Upper lobe of left lung (tissue), 6 donors: ENCODE measurements around the gene UBQLN2. TPM values are rescaled to one million over a fixed set of nuclear protein-coding genes. Genes with fewer than 3 reads are reported as not detected.
"Not testable (repeated sequence)": the region's sequence is repeated elsewhere in the genome, so short reads cannot be mapped to it uniquely, and the experiment has no call there.

ENCODE experiments used
- ATAC-seq, 2 donors: fragments of 200-7000 bp; cut with Tn5 transposase; one replicate each; pipeline ENCODE4 v1.9.1; 2022; ENCODE audit warnings: mild to moderate bottlenecking in 2 of 2, moderate library complexity in 2 of 2; ENCODE audit not compliant: low FRiP score in 2 of 2
- DNase-seq, 2 donors: peaks; one replicate each; pipeline ENCODE4 v3.0.0-alpha.2; 2019 to 2020
- H3K27ac ChIP-seq, 4 donors: fragments of 200-600 bp; sonication (generic); one replicate each; pipeline ENCODE4 v1.5.1; 2016 to 2019
- H3K27me3 ChIP-seq, 4 donors: fragments of 200-600 bp; sonication (generic); one replicate each; pipeline ENCODE4 v1.5.1; 2017 to 2019
- H3K36me3 ChIP-seq, 4 donors: fragments of 200-600 bp; sonication (generic); one replicate each; pipeline ENCODE4 v1.5.1; 2016 to 2019
- H3K4me1 ChIP-seq, 4 donors: fragments of 200-600 bp; sonication (generic); one replicate each; pipeline ENCODE4 v1.5.1; 2018 to 2019
- H3K4me3 ChIP-seq, 4 donors: fragments of 200-600 bp; sonication (generic); one replicate each; pipeline ENCODE4 v1.5.1; 2017 to 2019; ENCODE audit warnings: mild to moderate bottlenecking in 2 of 4, moderate library complexity in 1 of 4
- H3K9me3 ChIP-seq, 4 donors: fragments of 200-600 bp; sonication (generic); one replicate each; pipeline ENCODE4 v1.5.1; 2018 to 2019
- CTCF ChIP-seq, 6 experiments: fragments of 450-650 bp in 4 of 6; fragments of 200-600 bp in 2 of 6; sonication (generic) in 2 of 6; IDR thresholded peaks; one replicate each; pipeline ENCODE4 v1.5.1; 2016 to 2019; ENCODE audit warnings: antibody characterized with exemption in 6 of 6
- EP300 ChIP-seq, 4 donors: sonication (generic); formaldehyde crosslinking; IDR thresholded peaks; one replicate each; pipeline ENCODE4 v1.5.1; 2017; ENCODE audit warnings: antibody characterized with exemption in 4 of 4, control low read depth in 2 of 4
- POLR2A ChIP-seq, 4 donors: fragments of 450-650 bp; IDR thresholded peaks; one replicate each; pipeline ENCODE4 v1.5.1; 2016 to 2017; ENCODE audit warnings: antibody characterized with exemption in 4 of 4, mild to moderate bottlenecking in 2 of 4
- POLR2AphosphoS5 ChIP-seq, 2 donors: sonication (generic); formaldehyde crosslinking; IDR thresholded peaks; one replicate each; pipeline ENCODE4 v1.5.1; 2017; ENCODE audit warnings: antibody characterized with exemption in 2 of 2
- WGBS, 2 donors: methylation state at CpG; one replicate each; pipeline ENCODE4 v1.1.5; 2017 to 2018; 5-methylcytosine and 5-hydroxymethylcytosine counted together
- total RNA-seq, 6 donors: library from RNA; depleted of rRNA in 4 of 6; stranded (reverse); fragments of >200 nt in 4 of 6; gene quantifications; one replicate each; pipeline versions ENCODE4 v1.1.0 to v1.2.1, GENCODE V29; 2016 to 2021
- donor health status: DM: no; HTN: no; CAD: no; lungs with moderate emphysema.
- donor health status: DM: no; HTN: yes; CAD: no; lungs with severe emphysema.

UBQLN2 gene
- total RNA-seq, 6 donors from 2014 or later, result 19.8 to 31.2 (median 27.0) TPM

- ATAC-seq (no peak), DNase-seq (no peak)
- Histone ChIP-seq H3K4me3 (no peak overlapping the region), H3K4me1 (peaks cover 0 to 12% (median 5%) of the 10 kb centered on the region in 4 donors), H3K27ac (no peak overlapping the region), H3K36me3 (no peaks in the 10 kb centered on the region), H3K27me3 (no peaks in the 10 kb centered on the region), H3K9me3 (no peaks in the 10 kb centered on the region)
- WGBS, 2 donors, result 62 to 95% methylated on average over 6 of the region's 6 CpGs
- TF ChIP-seq POLR2AphosphoS5 (IDR thresholded peaks at IDR 0.05), result no peak
Measured at GRCh38 chrX:56569378-56570057, 6.1 kb downstream of the UBQLN2 start.

- Histone ChIP-seq H3K27me3 (no peaks in the 10 kb centered on the region), H3K27ac (no peak overlapping the region), H3K36me3 (no peaks in the 10 kb centered on the region), H3K9me3 (no peaks in the 10 kb centered on the region), H3K4me3 (no peak overlapping the region), H3K4me1 (peaks cover 0 to 2% (median 0%) of the 10 kb centered on the region in 4 donors)
- ATAC-seq, result no peak
- 74 to 91% methylated on average over 4 of the region's 4 CpGs for WGBS, 2 donors
- no peak for DNase-seq
- no peak for TF ChIP-seq CTCF (IDR thresholded peaks at IDR 0.05)
- no peak for TF ChIP-seq POLR2A (IDR thresholded peaks at IDR 0.05)
- no peak for TF ChIP-seq POLR2AphosphoS5 (IDR thresholded peaks at IDR 0.05)
- TF ChIP-seq EP300 (IDR thresholded peaks at IDR 0.05), result no peak
Measured at GRCh38 chrX:56572975-56573374, 9.5 kb downstream of the UBQLN2 start.

GRCh38 chrX:56574861-56575260, 11.4 kb downstream of the UBQLN2 start:
- ATAC-seq (no peak), DNase-seq (no peak)
- Histone ChIP-seq H3K36me3 (no peaks in the 10 kb centered on the region), H3K4me1 (no peaks in the 10 kb centered on the region), H3K27ac (no peak overlapping the region), H3K4me3 (no peak overlapping the region), H3K9me3 (no peaks in the 10 kb centered on the region), H3K27me3 (no peaks in the 10 kb centered on the region)
- WGBS, 2 donors, result 88 to 90% methylated on average over 3 of the region's 3 CpGs
- TF ChIP-seq POLR2AphosphoS5 (IDR thresholded peaks at IDR 0.05), result no peak
- TF ChIP-seq CTCF (IDR thresholded peaks at IDR 0.05), result no peak
- TF ChIP-seq POLR2A (IDR thresholded peaks at IDR 0.05), result no peak
- TF ChIP-seq EP300 (IDR thresholded peaks at IDR 0.05), result no peak

- Histone ChIP-seq H3K4me1 (no peaks in the 10 kb centered on the region), H3K27ac (no peak overlapping the region), H3K27me3 (no peaks in the 10 kb centered on the region), H3K4me3 (no peak overlapping the region), H3K36me3 (no peaks in the 10 kb centered on the region), H3K9me3 (no peaks in the 10 kb centered on the region)
- no peak for TF ChIP-seq POLR2AphosphoS5 (IDR thresholded peaks at IDR 0.05)
- TF ChIP-seq EP300 (IDR thresholded peaks at IDR 0.05), result no peak
- no peak for TF ChIP-seq POLR2A (IDR thresholded peaks at IDR 0.05)
- TF ChIP-seq CTCF (IDR thresholded peaks at IDR 0.05), result no peak
- no peak for ATAC-seq
- no peak for DNase-seq
- WGBS, 2 donors, result 81 to 84% methylated on average over 2 of the region's 2 CpGs
Measured at GRCh38 chrX:56576721-56577120, 13.3 kb downstream of the UBQLN2 start.

- no peak overlapping the region for H3K27ac ChIP-seq
- no peaks in the 10 kb centered on the region for H3K4me1 ChIP-seq
- DNase-seq (no peak), ATAC-seq (no peak)
- H3K27me3 ChIP-seq, result no peaks in the 10 kb centered on the region
- peaks cover 0 to 4% (median 0%) of the 10 kb centered on the region in 4 donors for H3K9me3 ChIP-seq
- H3K4me3 ChIP-seq, result no peak overlapping the region
- TF ChIP-seq EP300 (IDR thresholded peaks at IDR 0.05), result no peak
- no peak for TF ChIP-seq CTCF (IDR thresholded peaks at IDR 0.05)
- TF ChIP-seq POLR2AphosphoS5 (IDR thresholded peaks at IDR 0.05), result no peak
- no peak for TF ChIP-seq POLR2A (IDR thresholded peaks at IDR 0.05)
- no peaks in the 10 kb centered on the region for H3K36me3 ChIP-seq
- WGBS, 2 donors, result 84 to 100% methylated on average over 1 to 11 of the region's 11 CpGs
Measured at GRCh38 chrX:56588397-56589188, 25.2 kb downstream of the UBQLN2 start.

- not testable (repeated sequence) for ATAC-seq
Measured at GRCh38 chrX:56591830-56592229, 28.4 kb downstream of the UBQLN2 start.

More at GRCh38 chrX:56591830-56592229, 28.4 kb downstream of the UBQLN2 start:
- H3K4me1 ChIP-seq, H3K36me3 ChIP-seq, H3K4me3 ChIP-seq, H3K27me3 ChIP-seq, DNase-seq, H3K27ac ChIP-seq, H3K9me3 ChIP-seq: not testable (repeated sequence)
- WGBS, 2 donors, result 81 to 100% methylated on average over 2 of the region's 2 CpGs
